GM19463 (cell line): ENCODE measurements around the gene LENG8.
A peak's percentile ranks its signal among the peaks of the same experiment; 100 is the strongest.

Source experiments
- ATAC-seq: cut with Tn5 transposase; IDR thresholded peaks from one replicate; pipeline ENCODE4 v1.9.1; 2021; ENCODE audit warnings: mild to moderate bottlenecking, moderate library complexity; ENCODE audit not compliant: unreplicated experiment

The LENG8 gene

GRCh38 chr19:54448774-54449700 is at the start of gene LENG8:
TSS of gene LENG8 (plus strand) at chr19:54449199. CDS start at chr19:54451345, 2,146 bp downstream.
- ATAC-seq: peak; percentile 90

GRCh38 chr19:54400913-54401312 is 48.1 kb upstream of the LENG8 start:
- no peak for ATAC-seq

- ATAC-seq: no peak
Observed at GRCh38 chr19:54403054-54403453, 45.9 kb upstream of the LENG8 start.

- no peak for ATAC-seq
Observed at GRCh38 chr19:54405628-54406027, 43.4 kb upstream of the LENG8 start.

- no peak for ATAC-seq
Observed at GRCh38 chr19:54407780-54408179, 41.2 kb upstream of the LENG8 start.

- no peak for ATAC-seq
Observed at GRCh38 chr19:54408456-54409026, 40.5 kb upstream of the LENG8 start.

GRCh38 chr19:54411033-54411432 is 38.0 kb upstream of the LENG8 start:
- no peak for ATAC-seq

GRCh38 chr19:54412877-54413276 is 36.1 kb upstream of the LENG8 start:
- no peak for ATAC-seq

- no peak for ATAC-seq
Observed at GRCh38 chr19:54414156-54414555, 34.8 kb upstream of the LENG8 start.

GRCh38 chr19:54415208-54415900 is 33.6 kb upstream of the LENG8 start, which contains the start of gene TTYH1:
TSS of gene TTYH1 (plus strand) at chr19:54415464. CDS start at chr19:54415553, 89 bp downstream.
- no peak for ATAC-seq

- ATAC-seq: no peak
Observed at GRCh38 chr19:54415901-54416673, 32.9 kb upstream of the LENG8 start.

GRCh38 chr19:54416695-54417491 is 32.1 kb upstream of the LENG8 start:
- ATAC-seq: no peak

GRCh38 chr19:54418030-54418929 is 30.7 kb upstream of the LENG8 start:
- ATAC-seq: no peak

- no peak for ATAC-seq
Observed at GRCh38 chr19:54418930-54419800, 29.8 kb upstream of the LENG8 start.

GRCh38 chr19:54420068-54420382 is 29.0 kb upstream of the LENG8 start:
- ATAC-seq: no peak

- ATAC-seq: no peak
Observed at GRCh38 chr19:54420383-54421168, 28.4 kb upstream of the LENG8 start.

GRCh38 chr19:54421169-54421516 is 27.9 kb upstream of the LENG8 start:
- no peak for ATAC-seq

- no peak for ATAC-seq
Observed at GRCh38 chr19:54421521-54421920, 27.5 kb upstream of the LENG8 start.
